ENCODE data around the gene GALNT9.

Gene GALNT9

DNA sequence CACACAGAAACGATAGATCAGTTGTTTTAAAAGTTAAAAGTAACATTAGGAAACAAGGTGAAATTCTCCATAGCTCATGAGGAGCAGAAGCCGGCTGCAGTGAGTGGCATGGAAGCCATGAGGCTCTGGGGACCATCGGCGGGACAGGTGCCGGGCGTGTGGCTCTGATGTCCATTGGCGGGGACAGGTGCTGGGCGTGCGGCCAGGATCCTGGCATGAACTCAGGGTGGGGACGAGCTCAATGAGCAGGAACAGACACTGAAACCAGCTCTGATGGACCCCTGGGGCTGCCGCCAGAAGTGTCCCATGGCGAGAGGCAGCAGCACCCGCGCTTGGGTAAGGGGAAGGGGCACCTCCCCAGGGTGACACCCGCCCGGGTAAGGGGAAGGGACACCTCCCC, 110.1 kb downstream of the GALNT9 start:
- DNase-seq (ENCODE audit: low spot score) = no peak
- TF ChIP-seq, protein P1, sequence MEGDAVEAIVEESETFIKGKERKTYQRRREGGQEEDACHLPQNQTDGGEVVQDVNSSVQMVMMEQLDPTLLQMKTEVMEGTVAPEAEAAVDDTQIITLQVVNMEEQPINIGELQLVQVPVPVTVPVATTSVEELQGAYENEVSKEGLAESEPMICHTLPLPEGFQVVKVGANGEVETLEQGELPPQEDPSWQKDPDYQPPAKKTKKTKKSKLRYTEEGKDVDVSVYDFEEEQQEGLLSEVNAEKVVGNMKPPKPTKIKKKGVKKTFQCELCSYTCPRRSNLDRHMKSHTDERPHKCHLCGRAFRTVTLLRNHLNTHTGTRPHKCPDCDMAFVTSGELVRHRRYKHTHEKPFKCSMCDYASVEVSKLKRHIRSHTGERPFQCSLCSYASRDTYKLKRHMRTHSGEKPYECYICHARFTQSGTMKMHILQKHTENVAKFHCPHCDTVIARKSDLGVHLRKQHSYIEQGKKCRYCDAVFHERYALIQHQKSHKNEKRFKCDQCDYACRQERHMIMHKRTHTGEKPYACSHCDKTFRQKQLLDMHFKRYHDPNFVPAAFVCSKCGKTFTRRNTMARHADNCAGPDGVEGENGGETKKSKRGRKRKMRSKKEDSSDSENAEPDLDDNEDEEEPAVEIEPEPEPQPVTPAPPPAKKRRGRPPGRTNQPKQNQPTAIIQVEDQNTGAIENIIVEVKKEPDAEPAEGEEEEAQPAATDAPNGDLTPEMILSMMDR (IDR thresholded peaks at IDR 0.05; ENCODE audit: extremely low read depth, missing control alignments) = no peak

- peak; percentile 76 for DNase-seq (ENCODE audit: low spot score)
- TF ChIP-seq, protein P1 (IDR thresholded peaks at IDR 0.05; ENCODE audit: extremely low read depth, missing control alignments) = peak; percentile 35
These were observed 110.5 kb downstream of the GALNT9 start for GRCh38 chr12:132218915-132219314.

GRCh38 chr12:132218527-132218875, 110.9 kb downstream of the GALNT9 start:
- no peak for DNase-seq (ENCODE audit: low spot score)
- TF ChIP-seq, protein P1 (IDR thresholded peaks at IDR 0.05; ENCODE audit: extremely low read depth, missing control alignments) = no peak

DNA sequence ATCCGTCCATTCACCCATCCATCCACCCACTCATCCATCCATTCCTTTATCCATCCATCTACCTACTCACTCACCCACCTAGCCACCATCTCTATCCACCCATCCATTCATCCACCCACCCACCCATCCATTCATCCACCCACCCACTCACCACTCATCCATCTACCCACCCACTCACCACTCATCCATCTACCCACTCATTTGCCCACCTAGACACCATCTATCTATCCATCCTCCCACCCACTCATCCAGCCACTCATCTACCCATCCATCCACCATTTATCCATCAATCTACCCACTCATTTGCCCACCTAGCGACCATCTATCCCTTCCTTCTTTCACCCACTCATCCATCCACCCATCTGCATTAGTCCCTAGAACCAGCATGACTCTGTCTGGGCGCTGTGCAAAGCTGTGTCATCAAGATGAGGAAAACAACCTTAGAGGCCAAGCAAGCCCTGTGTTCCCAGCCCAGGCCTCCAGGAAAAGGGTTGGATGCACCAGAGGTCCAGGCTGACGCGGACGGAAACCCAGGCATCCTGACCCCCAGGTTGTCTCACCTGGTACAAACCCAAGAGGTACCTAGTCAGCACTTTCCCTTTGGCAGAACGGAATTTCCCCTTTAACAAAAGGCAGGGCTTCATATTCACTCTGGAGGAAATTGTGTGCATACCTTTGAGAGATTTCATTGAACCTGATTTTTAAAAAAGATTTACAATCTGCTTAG, 111.4 kb downstream of the GALNT9 start:
- TF ChIP-seq, protein P1 (IDR thresholded peaks at IDR 0.05; ENCODE audit: extremely low read depth, missing control alignments) = no peak
- DNase-seq (ENCODE audit: low spot score) = no peak

- DNase-seq (ENCODE audit: low spot score) = no peak
- TF ChIP-seq, protein P1 (IDR thresholded peaks at IDR 0.05; ENCODE audit: extremely low read depth, missing control alignments) = no peak
These were observed 112.0 kb downstream of the GALNT9 start for GRCh38 chr12:132217371-132217770.

DNA sequence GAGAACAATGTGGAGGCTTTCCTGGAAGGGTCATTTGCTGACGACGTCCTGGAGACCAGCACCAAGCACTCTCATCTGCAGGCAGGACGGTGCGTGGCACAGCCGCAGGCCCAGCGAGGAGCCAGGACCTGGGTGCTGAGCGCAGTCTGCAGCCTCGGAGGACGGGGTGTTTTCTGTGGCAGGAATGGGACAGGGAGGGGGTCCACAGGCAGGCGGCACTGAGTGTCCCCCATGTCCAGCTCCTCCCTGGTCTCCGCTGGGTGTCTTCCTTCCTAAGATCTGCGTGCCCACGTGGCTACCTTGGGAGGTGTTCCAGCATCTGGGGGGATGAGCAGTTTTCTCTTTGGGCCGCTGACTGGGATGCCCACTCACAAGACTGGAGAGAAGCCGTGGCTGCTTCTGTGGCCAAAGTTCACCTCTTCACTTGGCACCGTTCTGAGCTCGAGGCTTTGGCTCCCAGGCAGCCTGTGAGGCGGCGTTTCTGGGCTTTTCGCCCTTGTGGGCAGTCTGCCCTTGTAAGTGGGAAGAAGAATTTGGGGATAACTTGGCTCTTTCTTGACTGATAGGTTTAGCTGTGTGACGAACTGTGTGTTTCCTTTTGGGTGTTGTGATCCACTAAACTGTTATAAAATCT, 112.9 kb downstream of the GALNT9 start:
- DNase-seq (ENCODE audit: low spot score) = no peak
- TF ChIP-seq, protein P1 (IDR thresholded peaks at IDR 0.05; ENCODE audit: extremely low read depth, missing control alignments) = no peak

DNA sequence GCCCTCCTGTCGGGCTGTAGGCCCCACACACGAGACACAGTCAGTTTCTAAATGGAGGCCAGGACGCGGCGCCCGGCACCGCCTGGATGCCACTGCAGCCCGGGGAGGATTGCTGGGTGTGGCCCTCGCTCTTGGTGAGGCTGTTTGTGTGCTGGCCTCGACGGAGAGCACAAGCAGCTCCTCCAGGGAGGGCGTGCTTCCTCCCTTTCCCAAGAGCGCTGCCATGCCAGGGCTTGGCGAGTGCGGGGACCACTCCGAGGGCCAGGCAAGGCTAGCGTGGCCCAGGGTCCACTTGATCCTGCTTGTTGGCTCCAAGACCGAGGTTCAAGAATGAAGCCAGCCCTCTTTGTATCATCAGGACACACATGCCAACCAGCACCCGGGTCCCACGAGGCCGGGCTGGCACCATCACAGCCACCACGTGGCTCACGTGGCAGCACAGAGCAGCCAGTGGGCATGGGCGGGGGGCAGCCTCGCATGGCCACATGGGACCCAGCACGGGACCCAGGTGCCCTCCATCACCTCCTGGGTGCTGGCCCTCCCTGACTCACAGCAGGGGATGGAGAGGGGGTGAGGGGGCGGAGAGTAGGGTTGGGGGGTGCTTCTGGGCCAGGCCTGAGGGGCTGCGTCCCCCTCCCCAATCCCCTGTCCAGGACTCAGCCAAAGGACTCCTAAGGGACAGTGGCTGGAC, 113.9 kb downstream of the GALNT9 start:
- DNase-seq (ENCODE audit: low spot score) = no peak
- TF ChIP-seq, protein P1 (IDR thresholded peaks at IDR 0.05; ENCODE audit: extremely low read depth, missing control alignments) = no peak

Measured in GM20000 (cell line).